K562 (cell line): ENCODE data around the gene CENPB. TPM values are rescaled to one million over a fixed set of nuclear protein-coding genes. Genes with fewer than 3 reads are reported as not detected.

Source experiments
- ATAC-seq: fragments of 200-7000 bp; cut with Tn5 transposase; 3 replicates; pipeline ENCODE4 v1.9.1; 2020; ENCODE audit warnings: moderate library complexity
- BruUV-seq: library from RNA; stranded (reverse); fragments of 400-500 nt; replicated peaks from 2 replicates; lab custom pipeline; 2021; lab: Mats Ljungman, UMichigan
- CTCF ChIA-PET: fragments of 300-600 bp; formaldehyde crosslinking; extraction: SDS; loops from one replicate; lab custom pipeline; 2021; ENCODE audit warnings: low intra/inter-chr PET ratio; lab: Yijun Ruan, JAX
- POLR2A ChIA-PET: fragments of 300-600, 350-650 bp; sonication (Branson Sonifier 250); formaldehyde crosslinking; extraction: SDS; loops from one replicate; lab custom pipeline; 2021; ENCODE audit warnings: antibody characterized with exemption, inconsistent platforms; lab: Yijun Ruan, JAX
- DNase-seq, 4 experiments: peaks; one replicate each; pipeline versions ENCODE4 v3.0.0 to v3.0.0-alpha.2; 2011 to 2018; ENCODE audit warnings: low spot score in 3 of 4, mixed read lengths in 3 of 4; ENCODE audit errors: extremely low read depth in 1 of 4
- FAIRE-seq: peaks from 2 replicates; lab custom pipeline; 2011; peaks lifted over from hg19 to GRCh38; lab: Jason Lieb, UNC
- H2AFZ ChIP-seq: 2 replicates; pipeline ENCODE4 v1.6.0; 2011; ENCODE audit warnings: low read depth, low read length, control low read depth, inconsistent platforms
- H3K27ac ChIP-seq: fragments of 200-600 bp; 3 replicates; pipeline ENCODE4 v1.8.0; 2011; ENCODE audit warnings: low read depth, mild to moderate bottlenecking, control low read depth, inconsistent platforms, low read length, moderate library complexity, mixed read lengths; ENCODE audit errors: extremely low read depth
- H3K27me3 ChIP-seq, 2 experiments: fragments of 300-600 bp in 1 of 2; 2 replicates in 1 of 2; 3 replicates in 1 of 2; pipeline versions ENCODE4 v1.6.0 to v1.8.0; 2011; ENCODE audit warnings: inconsistent platforms in 2 of 2, low read length in 2 of 2, mild to moderate bottlenecking in 1 of 2, mixed read lengths in 1 of 2, moderate library complexity in 1 of 2; ENCODE audit not compliant: control insufficient read depth in 2 of 2, insufficient read depth in 2 of 2
- H3K36me3 ChIP-seq: fragments of 300-600 bp; 3 replicates; pipeline ENCODE4 v1.8.0; 2011; ENCODE audit warnings: mild to moderate bottlenecking, low read length, inconsistent platforms; ENCODE audit not compliant: control insufficient read depth, insufficient read depth
- H3K4me1 ChIP-seq, 2 experiments: fragments of 200-600 bp in 1 of 2; replicated peaks in 1 of 2; 2 replicates in 1 of 2; 3 replicates in 1 of 2; pipeline versions ENCODE4 v1.5.1 to v1.8.0; 2011; ENCODE audit warnings: inconsistent platforms in 2 of 2, low read length in 2 of 2, mild to moderate bottlenecking in 1 of 2, mixed read lengths in 1 of 2, moderate library complexity in 1 of 2; ENCODE audit not compliant: control insufficient read depth in 2 of 2, insufficient read depth in 2 of 2
- H3K4me2 ChIP-seq: 2 replicates; pipeline ENCODE4 v1.6.1; 2011; ENCODE audit warnings: low read length, control low read depth, inconsistent platforms, mixed read lengths; ENCODE audit not compliant: insufficient read depth
- H3K4me3 ChIP-seq: fragments of 200-600 bp; sonication (generic), shearing (Covaris generic); 2 replicates; pipeline ENCODE4 v1.5.1; 2016; ENCODE audit warnings: control low read depth, inconsistent platforms
- H3K79me2 ChIP-seq: fragments of 200-600 bp; 3 replicates; pipeline ENCODE4 v1.8.0; 2011; ENCODE audit warnings: low read length, inconsistent platforms; ENCODE audit not compliant: control insufficient read depth, insufficient read depth
- H3K9ac ChIP-seq, 2 experiments: 2 replicates each; pipeline versions ENCODE4 v1.6.0 to v1.6.1; 2011; ENCODE audit warnings: low read depth in 2 of 2, low read length in 2 of 2, control low read depth in 1 of 2, inconsistent platforms in 1 of 2, mild to moderate bottlenecking in 1 of 2, mixed read lengths in 1 of 2; ENCODE audit not compliant: insufficient read depth in 1 of 2
- H3K9me1 ChIP-seq: one replicate; pipeline ENCODE4 v1.6.0; 2011; ENCODE audit warnings: inconsistent platforms, mild to moderate bottlenecking, low read length, moderate library complexity; ENCODE audit not compliant: control insufficient read depth, insufficient read depth
- H3K9me3 ChIP-seq: replicated peaks from 2 replicates; pipeline ENCODE4 v1.5.1; 2011; ENCODE audit warnings: low read depth, low read length, inconsistent platforms; ENCODE audit not compliant: control insufficient read depth, insufficient read depth
- H4K20me1 ChIP-seq: replicated peaks from 2 replicates; pipeline ENCODE4 v1.6.1; 2011; ENCODE audit warnings: low read length, inconsistent platforms, mixed read lengths; ENCODE audit not compliant: control insufficient read depth, insufficient read depth
- KAT7 ChIP-seq: sonication (generic); formaldehyde crosslinking; IDR thresholded peaks from 2 replicates; pipeline ENCODE4 v1.8.0; 2022; ENCODE audit warnings: missing genetic modification reagents, mild to moderate bottlenecking, borderline replicate concordance
- WGBS: fragments of 100-300 bp; shearing (Covaris generic); methylation state at CpG from one replicate; pipeline ENCODE4 v1.1.6; 2016; ENCODE audit warnings: low coverage, mixed read lengths; ENCODE audit not compliant: insufficient coverage; ENCODE audit errors: missing lambda C conversion rate; 5-methylcytosine and 5-hydroxymethylcytosine counted together
- in situ Hi-C: fragments of 300-500 bp; cut with MboI; formaldehyde crosslinking; loops from 4 replicates; pipeline ENCODE4 v1.15.0; 2018; ENCODE audit warnings: inconsistent platforms, mixed read lengths
- intact Hi-C: fragments of 100-400 bp; cut with micrococcal nuclease; formaldehyde crosslinking; loops from 2 replicates; pipeline ENCODE4 v1.14.2; 2022
- polyA plus RNA-seq, 8 experiments: library from polyadenylated mRNA; depleted of rRNA in 4 of 8; stranded (reverse) in 5 of 8; unstranded in 3 of 8; fragments of >200 nt; fragmentation: Nextera tagmentation in 2 of 8; fragmentation: Illumina TruSeq in 1 of 8; extraction: Ambion mirVana in 2 of 8; extraction: Trizol in 1 of 8; gene quantifications; 2 replicates each; pipeline versions ENCODE4 v1.2.1 to v1.2.3, GENCODE V29; 2011 to 2014; ENCODE audit warnings: inconsistent platforms in 1 of 8, missing spikeins in 1 of 8
- total RNA-seq, 7 experiments: library from RNA; depleted of rRNA in 6 of 7; stranded (reverse); fragments of >200 nt in 6 of 7; fragmentation: Illumina TruSeq in 2 of 7; extraction: Trizol in 2 of 7; gene quantifications; 2 replicates each; pipeline versions ENCODE4 v1.2.1 to v1.2.3, GENCODE V29; 2011 to 2021; ENCODE audit warnings: low replicate concordance in 1 of 7
- TF ChIP-seq, protein P1 (sequence below): sonication (generic); formaldehyde crosslinking; IDR thresholded peaks from 2 replicates; pipeline ENCODE4 v1.8.0; 2022; ENCODE audit warnings: mild to moderate bottlenecking, missing genetic modification reagents

CENPB gene
- total and polyA plus RNA-seq, 9 of the 15 experiments (the other 6 are each of a cell fraction or from before 2014, with no cell fraction given): 0.17 to 70.8 (median 24.9) TPM

DNA sequence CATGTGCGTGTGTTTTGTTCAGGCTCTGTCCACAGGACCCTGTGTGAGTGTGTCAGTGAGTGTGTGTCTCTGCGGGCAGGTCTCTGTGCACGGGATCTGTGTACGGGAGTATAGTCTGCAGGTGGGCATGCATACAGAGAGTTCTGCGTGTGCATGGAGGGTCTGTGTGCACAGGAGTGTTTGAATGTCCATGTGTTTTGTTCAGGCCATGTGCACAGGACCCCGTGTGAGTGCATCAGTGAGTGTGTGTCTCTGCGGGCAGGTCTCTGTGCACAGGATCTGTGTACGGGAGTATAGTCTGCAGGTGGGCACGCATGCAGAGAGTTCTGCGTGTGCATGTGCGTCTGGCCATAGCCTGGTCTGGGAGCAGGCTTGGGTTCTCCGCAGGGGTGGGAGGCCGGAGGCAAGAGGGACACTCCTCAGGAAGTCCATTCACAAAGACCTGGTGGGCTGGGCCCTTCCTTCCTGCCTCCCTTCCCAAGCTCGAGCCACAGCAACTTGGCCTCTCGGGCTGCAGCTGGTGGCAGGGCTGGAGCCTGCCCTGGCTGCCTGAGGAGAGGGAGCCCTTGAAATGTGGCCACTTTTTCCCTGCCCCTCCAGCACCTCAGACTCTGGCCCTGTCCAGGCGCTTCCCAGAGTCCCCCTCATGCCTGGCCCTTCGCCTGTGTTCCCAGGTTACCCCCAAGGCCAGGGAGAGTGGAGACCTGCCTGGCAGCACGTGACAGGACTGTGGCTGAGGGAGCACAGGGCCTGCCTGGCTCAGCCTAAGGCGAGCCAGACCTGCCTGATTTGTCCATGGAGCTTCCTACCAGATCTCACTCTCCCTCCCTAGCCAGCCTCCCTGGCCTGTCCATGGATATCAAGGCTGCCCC lies 47.2 kb downstream of the CENPB start:
- Histone ChIP-seq H3K27ac (no peak overlapping the region), H3K4me2 (no peak overlapping the region), H3K27me3 (no peaks in the 10 kb centered on the region), H3K4me1 (peaks cover 3 to 20% of the 10 kb centered on the region in 2 experiments; a peak in 3 of 5 replicates), H3K9me1 (no peaks in the 10 kb centered on the region), H3K9ac (peak overlapping the region in 1 of 2 experiments; percentile 84; a peak in 2 of 4 replicates), H3K9me3 (no peaks in the 10 kb centered on the region), H3K36me3 (no peaks in the 10 kb centered on the region), H3K79me2 (no peaks in the 10 kb centered on the region), H3K4me3 (no peak overlapping the region), H2AFZ (no peak overlapping the region), H4K20me1 (no peaks in the 10 kb centered on the region)
- no TSS peak for BruUV-seq
- intact Hi-C loops: no loop called here
- no peak for DNase-seq
- no peak for FAIRE-seq
- in situ Hi-C loops: no loop called here
- POLR2A ChIA-PET: interaction anchor here (0.5 to 0.6 kb wide), 3 partner anchors 15 to 151 kb away, joined by 3 to 4 read pairs (median 3); partner anchors contain the start of gene SIGLEC1
- 64% methylated on average over 13 of the region's 19 CpGs for WGBS
- no peak for ATAC-seq
- TF ChIP-seq KAT7 (CRISPR knock-in tag): 0 out of 2 replicates have a peak, but pooled peaks have one; percentile 19
- TF ChIP-seq, protein P1, sequence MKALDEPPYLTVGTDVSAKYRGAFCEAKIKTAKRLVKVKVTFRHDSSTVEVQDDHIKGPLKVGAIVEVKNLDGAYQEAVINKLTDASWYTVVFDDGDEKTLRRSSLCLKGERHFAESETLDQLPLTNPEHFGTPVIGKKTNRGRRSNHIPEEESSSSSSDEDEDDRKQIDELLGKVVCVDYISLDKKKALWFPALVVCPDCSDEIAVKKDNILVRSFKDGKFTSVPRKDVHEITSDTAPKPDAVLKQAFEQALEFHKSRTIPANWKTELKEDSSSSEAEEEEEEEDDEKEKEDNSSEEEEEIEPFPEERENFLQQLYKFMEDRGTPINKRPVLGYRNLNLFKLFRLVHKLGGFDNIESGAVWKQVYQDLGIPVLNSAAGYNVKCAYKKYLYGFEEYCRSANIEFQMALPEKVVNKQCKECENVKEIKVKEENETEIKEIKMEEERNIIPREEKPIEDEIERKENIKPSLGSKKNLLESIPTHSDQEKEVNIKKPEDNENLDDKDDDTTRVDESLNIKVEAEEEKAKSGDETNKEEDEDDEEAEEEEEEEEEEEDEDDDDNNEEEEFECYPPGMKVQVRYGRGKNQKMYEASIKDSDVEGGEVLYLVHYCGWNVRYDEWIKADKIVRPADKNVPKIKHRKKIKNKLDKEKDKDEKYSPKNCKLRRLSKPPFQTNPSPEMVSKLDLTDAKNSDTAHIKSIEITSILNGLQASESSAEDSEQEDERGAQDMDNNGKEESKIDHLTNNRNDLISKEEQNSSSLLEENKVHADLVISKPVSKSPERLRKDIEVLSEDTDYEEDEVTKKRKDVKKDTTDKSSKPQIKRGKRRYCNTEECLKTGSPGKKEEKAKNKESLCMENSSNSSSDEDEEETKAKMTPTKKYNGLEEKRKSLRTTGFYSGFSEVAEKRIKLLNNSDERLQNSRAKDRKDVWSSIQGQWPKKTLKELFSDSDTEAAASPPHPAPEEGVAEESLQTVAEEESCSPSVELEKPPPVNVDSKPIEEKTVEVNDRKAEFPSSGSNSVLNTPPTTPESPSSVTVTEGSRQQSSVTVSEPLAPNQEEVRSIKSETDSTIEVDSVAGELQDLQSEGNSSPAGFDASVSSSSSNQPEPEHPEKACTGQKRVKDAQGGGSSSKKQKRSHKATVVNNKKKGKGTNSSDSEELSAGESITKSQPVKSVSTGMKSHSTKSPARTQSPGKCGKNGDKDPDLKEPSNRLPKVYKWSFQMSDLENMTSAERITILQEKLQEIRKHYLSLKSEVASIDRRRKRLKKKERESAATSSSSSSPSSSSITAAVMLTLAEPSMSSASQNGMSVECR (CRISPR knock-in tag): no peak
- CTCF ChIA-PET: no interaction called here
